Gastroesophageal sphincter (tissue), 4 donors: ENCODE data around the gene NGRN. TPM values are rescaled to one million over a fixed set of nuclear protein-coding genes. Genes with fewer than 3 reads are reported as not detected.

Source experiments
- ATAC-seq: fragments of 150-250 bp; one replicate; pipeline ENCODE4 v1.9.1; 2016; ENCODE audit warnings: mild to moderate bottlenecking, moderate library complexity
- H3K27ac ChIP-seq, 4 donors: fragments of 200-600 bp; sonication (generic) in 3 of 4; 1 replicate in 3 of 4; 2 replicates in 1 of 4; pipeline ENCODE4 v1.5.1; 2016 to 2019
- H3K27me3 ChIP-seq: fragments of 200-600 bp; sonication (generic); one replicate; pipeline ENCODE4 v1.5.1; 2019
- H3K36me3 ChIP-seq, 2 donors: fragments of 200-600 bp; sonication (generic); one replicate each; pipeline ENCODE4 v1.5.1; 2019; ENCODE audit warnings: control low read depth in 1 of 2
- H3K4me1 ChIP-seq, 3 donors: fragments of 200-600 bp; sonication (generic); 1 replicate in 2 of 3; 2 replicates in 1 of 3; pipeline ENCODE4 v1.5.1; 2016 to 2019; ENCODE audit warnings: control low read depth in 2 of 3
- H3K4me3 ChIP-seq, 2 donors: fragments of 200-600 bp; sonication (generic); one replicate each; pipeline ENCODE4 v1.5.1; 2019; ENCODE audit warnings: mild to moderate bottlenecking in 1 of 2, moderate library complexity in 1 of 2
- H3K9me3 ChIP-seq, 3 donors: fragments of 200-600 bp; sonication (generic); one replicate each; pipeline ENCODE4 v1.5.1; 2017 to 2019; ENCODE audit warnings: control low read depth in 2 of 3
- EP300 ChIP-seq: sonication (generic); formaldehyde crosslinking; IDR thresholded peaks from one replicate; pipeline ENCODE4 v1.6.1; 2017; ENCODE audit warnings: antibody characterized with exemption, mild to moderate bottlenecking
- POLR2A ChIP-seq, 2 donors: fragments of 450-650 bp; IDR thresholded peaks; one replicate each; pipeline ENCODE4 v1.6.1; 2017; ENCODE audit warnings: antibody characterized with exemption in 2 of 2, mild to moderate bottlenecking in 2 of 2, moderate library complexity in 1 of 2
- POLR2AphosphoS5 ChIP-seq: sonication (generic); formaldehyde crosslinking; IDR thresholded peaks from one replicate; pipeline ENCODE4 v1.6.1; 2017; ENCODE audit warnings: antibody characterized with exemption
- WGBS, 2 donors: methylation state at CpG; one replicate each; pipeline ENCODE4 v1.1.5; 2018; ENCODE audit warnings: low coverage in 1 of 2; 5-methylcytosine and 5-hydroxymethylcytosine counted together
- total RNA-seq, 4 donors: library from RNA; depleted of rRNA; stranded (reverse); fragments of >200 nt; gene quantifications; one replicate each; pipeline ENCODE4 v1.1.0, GENCODE V29; 2016
- TF ChIP-seq, protein P1 (sequence below), 4 experiments: fragments of 200-600 bp in 2 of 4; fragments of 450-650 bp in 2 of 4; sonication (generic) in 1 of 4; IDR thresholded peaks; one replicate each; pipeline ENCODE4 v1.5.1; 2017 to 2019; ENCODE audit warnings: antibody characterized with exemption in 4 of 4, mild to moderate bottlenecking in 2 of 4, moderate library complexity in 2 of 4

The NGRN gene
- total RNA-seq, 4 donors from 2014 or later: 127 to 182 (median 151) TPM

DNA sequence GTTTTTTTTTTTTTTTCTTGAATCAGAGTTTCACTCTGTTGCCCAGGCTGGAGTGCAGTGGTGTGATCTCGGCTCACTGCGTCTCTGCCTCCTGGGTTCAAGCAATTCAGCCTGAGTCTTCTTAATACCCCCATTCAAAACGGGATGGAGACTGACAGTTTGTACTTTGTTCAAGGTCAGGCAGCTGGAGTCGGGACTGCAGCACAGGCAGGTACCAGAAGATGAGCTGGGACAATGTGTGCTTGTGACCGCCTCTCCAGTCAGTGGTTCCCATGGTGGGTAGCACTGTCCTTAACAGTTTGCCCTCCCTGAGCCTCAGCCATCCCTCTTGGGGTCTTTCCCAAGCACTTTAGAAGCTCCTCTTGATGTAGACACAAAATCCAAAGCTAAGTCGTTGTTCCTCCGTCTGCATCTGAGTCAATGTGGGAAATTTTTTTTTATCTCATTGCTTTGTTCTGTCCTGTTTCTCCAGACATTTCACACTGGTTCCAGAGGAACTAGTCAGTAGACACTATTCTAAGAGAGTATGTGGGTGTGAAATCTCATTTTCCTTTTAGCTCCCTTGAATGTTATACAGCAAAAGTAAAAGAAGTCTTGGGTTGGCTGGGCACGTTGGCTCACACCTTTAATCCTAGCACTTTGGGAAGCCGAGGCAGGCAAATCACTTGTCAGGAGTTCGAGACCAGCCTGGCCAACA, 21.4 kb upstream of the NGRN start:
- WGBS, 2 donors: 79 to 84% methylated on average over 5 to 7 of the region's 10 CpGs
- TF ChIP-seq EP300 (no peak), POLR2AphosphoS5 (no peak), POLR2A (IDR thresholded peaks at IDR 0.05) (no peak)
- TF ChIP-seq, protein P1, sequence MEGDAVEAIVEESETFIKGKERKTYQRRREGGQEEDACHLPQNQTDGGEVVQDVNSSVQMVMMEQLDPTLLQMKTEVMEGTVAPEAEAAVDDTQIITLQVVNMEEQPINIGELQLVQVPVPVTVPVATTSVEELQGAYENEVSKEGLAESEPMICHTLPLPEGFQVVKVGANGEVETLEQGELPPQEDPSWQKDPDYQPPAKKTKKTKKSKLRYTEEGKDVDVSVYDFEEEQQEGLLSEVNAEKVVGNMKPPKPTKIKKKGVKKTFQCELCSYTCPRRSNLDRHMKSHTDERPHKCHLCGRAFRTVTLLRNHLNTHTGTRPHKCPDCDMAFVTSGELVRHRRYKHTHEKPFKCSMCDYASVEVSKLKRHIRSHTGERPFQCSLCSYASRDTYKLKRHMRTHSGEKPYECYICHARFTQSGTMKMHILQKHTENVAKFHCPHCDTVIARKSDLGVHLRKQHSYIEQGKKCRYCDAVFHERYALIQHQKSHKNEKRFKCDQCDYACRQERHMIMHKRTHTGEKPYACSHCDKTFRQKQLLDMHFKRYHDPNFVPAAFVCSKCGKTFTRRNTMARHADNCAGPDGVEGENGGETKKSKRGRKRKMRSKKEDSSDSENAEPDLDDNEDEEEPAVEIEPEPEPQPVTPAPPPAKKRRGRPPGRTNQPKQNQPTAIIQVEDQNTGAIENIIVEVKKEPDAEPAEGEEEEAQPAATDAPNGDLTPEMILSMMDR (IDR thresholded peaks at IDR 0.05): no peak
- H3K27ac ChIP-seq: no peak overlapping the region
- H3K4me1 ChIP-seq: peaks cover 0 to 4% (median 0%) of the 10 kb centered on the region in 3 donors
- H3K36me3 ChIP-seq: peaks cover 0 to 27% of the 10 kb centered on the region in 2 donors
- ATAC-seq: no peak
- H3K27me3 ChIP-seq: no peaks in the 10 kb centered on the region
- H3K9me3 ChIP-seq: no peaks in the 10 kb centered on the region
- H3K4me3 ChIP-seq: no peak overlapping the region

DNA sequence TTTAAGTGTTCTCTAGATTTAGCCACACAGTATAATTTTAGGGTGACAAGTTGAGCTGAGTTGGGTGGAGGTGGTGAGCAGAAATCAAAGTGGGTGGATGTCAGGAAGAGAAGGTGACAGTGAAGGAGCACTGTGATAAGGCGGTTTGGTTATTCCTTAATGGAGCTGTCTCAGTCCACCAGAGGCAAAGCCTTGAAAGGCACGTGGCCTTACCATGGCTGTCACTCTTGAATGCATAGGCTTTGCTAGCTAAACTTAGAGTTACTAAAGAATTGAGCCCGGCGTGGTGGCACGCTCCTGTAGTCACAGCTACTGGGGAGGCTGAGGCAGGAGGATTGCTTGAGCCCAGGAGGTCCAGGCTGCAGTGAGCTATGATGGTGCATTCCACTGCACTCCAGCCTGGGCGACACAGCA, 16.7 kb upstream of the NGRN start:
- TF ChIP-seq EP300: no peak
- no peak for TF ChIP-seq POLR2A (IDR thresholded peaks at IDR 0.05)
- TF ChIP-seq, protein P1 (IDR thresholded peaks at IDR 0.05): no peak
- TF ChIP-seq POLR2AphosphoS5: no peak
- Histone ChIP-seq H3K9me3 (no peaks in the 10 kb centered on the region), H3K4me1 (peaks cover 0 to 16% (median 5%) of the 10 kb centered on the region in 3 donors), H3K4me3 (peak overlapping the region in 1 of 2 donors; percentile 64), H3K27me3 (no peaks in the 10 kb centered on the region), H3K27ac (peak overlapping the region in 3 of 4 donors; percentile 51 to 70 (median 55)), H3K36me3 (no peaks in the 10 kb centered on the region)
- ATAC-seq: peak; percentile 21
- WGBS, 2 donors: 78% methylated on average over 5 of the region's 6 CpGs; no CpG with 5 or more reads in 1 of the 2 donors

DNA sequence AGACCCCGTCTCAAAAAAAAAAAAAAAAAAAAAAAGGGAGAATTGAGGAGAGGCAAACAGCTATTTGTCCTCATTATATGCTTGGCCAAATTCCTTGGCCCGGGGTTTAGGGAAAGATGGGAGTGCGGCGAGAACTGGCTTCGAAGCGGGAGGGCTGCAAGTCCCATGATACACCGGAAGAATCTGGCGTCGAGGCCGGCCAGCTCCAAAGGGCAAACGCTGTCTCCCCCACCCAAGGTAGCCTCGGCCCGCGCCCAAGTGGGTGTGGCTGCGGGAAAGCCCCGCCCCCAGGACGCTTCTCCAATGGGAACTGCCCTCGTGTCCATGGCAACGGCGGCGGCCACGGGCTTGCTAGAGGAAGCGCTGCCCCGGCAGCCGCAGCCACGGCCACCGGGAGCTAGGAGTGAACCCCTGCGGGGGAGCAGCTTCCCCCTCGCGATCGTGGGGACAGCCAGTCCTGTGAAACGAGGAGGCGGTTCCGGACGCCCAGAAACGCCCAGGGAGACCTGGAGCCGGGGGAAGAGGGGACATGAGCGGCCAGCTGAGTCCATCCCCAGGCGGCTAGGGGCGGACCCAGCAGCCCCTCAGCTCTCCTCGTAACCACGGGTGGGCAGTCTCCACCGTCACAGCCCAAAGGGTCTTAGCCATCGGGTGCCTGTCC, 16.1 kb upstream of the NGRN start, which contains the start of gene TTLL13:
TSS of gene TTLL13 (plus strand) at position 354 of the 661 bp plus-strand sequence. CDS start 1,075 bp downstream, outside the sequence.
- H3K4me3 ChIP-seq: peak within 1 kb of the TSS; percentile 28 to 64
- WGBS, 2 donors: 0% methylated on average over 12 to 17 of the region's 44 CpGs
- peaks cover 0 to 16% (median 5%) of the 10 kb centered on the region in 3 donors for H3K4me1 ChIP-seq
- no peaks in the 10 kb centered on the region for H3K9me3 ChIP-seq
- TF ChIP-seq POLR2A (IDR thresholded peaks at IDR 0.05) (no peak), EP300 (no peak), POLR2AphosphoS5 (peak; percentile 42)
- TF ChIP-seq, protein P1 (IDR thresholded peaks at IDR 0.05): peak in 1 of 4 experiments; percentile 23
- ATAC-seq: peak; percentile 96
- peak within 1 kb of the TSS in 3 of 4 donors; percentile 51 to 70 (median 55) for H3K27ac ChIP-seq
- H3K36me3 ChIP-seq: no peaks in the 10 kb centered on the region
- H3K27me3 ChIP-seq: no peaks in the 10 kb centered on the region

DNA sequence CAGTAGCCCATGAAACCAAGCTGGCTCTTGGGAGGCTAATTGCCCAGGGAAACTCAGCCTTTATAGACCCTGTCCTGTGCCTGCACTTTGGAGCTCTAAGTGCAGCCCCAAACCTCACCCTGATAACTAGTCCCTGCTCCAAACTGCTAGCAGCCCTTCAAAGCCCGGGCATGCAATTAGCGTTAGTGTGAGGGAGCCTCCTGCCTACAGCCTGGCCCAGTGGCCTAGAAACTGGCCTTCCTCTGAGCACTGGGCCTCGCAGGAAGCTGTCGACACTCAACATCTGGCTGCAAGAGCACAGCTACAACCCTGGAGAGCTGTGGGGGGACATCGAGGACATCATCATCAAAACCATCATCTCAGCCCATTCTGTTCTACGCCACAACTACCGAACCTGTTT, 7.7 kb upstream of the NGRN start:
- H3K9me3 ChIP-seq: no peaks in the 10 kb centered on the region
- no peak for ATAC-seq
- TF ChIP-seq, protein P1 (IDR thresholded peaks at IDR 0.05): no peak
- TF ChIP-seq POLR2AphosphoS5 (no peak), EP300 (no peak), POLR2A (IDR thresholded peaks at IDR 0.05) (no peak)
- no peak overlapping the region for H3K27ac ChIP-seq
- no peaks in the 10 kb centered on the region for H3K36me3 ChIP-seq
- no peak overlapping the region for H3K4me3 ChIP-seq
- no peaks in the 10 kb centered on the region for H3K4me1 ChIP-seq
- no peaks in the 10 kb centered on the region for H3K27me3 ChIP-seq
- WGBS, 2 donors: 83% methylated on average over 6 of the region's 7 CpGs; no CpG with 5 or more reads in 1 of the 2 donors
